H1 (cell line): ENCODE measurements around the gene NDUFS4. TPM values are rescaled to one million over a fixed set of nuclear protein-coding genes. Genes with fewer than 3 reads are reported as not detected.

Source experiments
- CTCF ChIA-PET: fragments of 300-600 bp; sonication (Branson Sonifier 250); formaldehyde crosslinking; loops from one replicate; lab custom pipeline; 2021; ENCODE audit not compliant: partially characterized antibody; lab: Charles Lee
- POLR2A ChIA-PET: fragments of 300-600 bp; sonication (Branson Sonifier 250); formaldehyde crosslinking; loops from one replicate; lab custom pipeline; 2021; ENCODE audit warnings: inconsistent platforms; ENCODE audit not compliant: partially characterized antibody; lab: Charles Lee
- DNase-seq, 2 experiments: peaks; one replicate each; pipeline versions ENCODE4 v3.0.0 to v3.0.0-alpha.2; 2010 to 2022; ENCODE audit warnings: low spot score in 2 of 2, low read depth in 1 of 2, mixed read lengths in 1 of 2
- FAIRE-seq: peaks from 2 replicates; lab custom pipeline; 2011; peaks lifted over from hg19 to GRCh38; lab: Jason Lieb, UNC
- H2AFZ ChIP-seq: 2 replicates; pipeline ENCODE4 v1.8.1; 2012; ENCODE audit warnings: low read length, inconsistent platforms
- H2AK5ac ChIP-seq: 2 replicates; pipeline ENCODE4 v1.6.1; 2013; ENCODE audit warnings: low read depth, low read length
- H2BK120ac ChIP-seq: replicated peaks from 2 replicates; pipeline ENCODE3; 2013; ENCODE audit warnings: low read depth, low read length, inconsistent platforms
- H2BK12ac ChIP-seq: 2 replicates; pipeline ENCODE4 v1.6.1; 2013; ENCODE audit warnings: low read depth, low read length
- H2BK15ac ChIP-seq: 2 replicates; pipeline ENCODE4 v1.6.1; 2013; ENCODE audit warnings: low read length
- H2BK20ac ChIP-seq: 2 replicates; pipeline ENCODE4 v1.6.1; 2013; ENCODE audit warnings: low read length
- H2BK5ac ChIP-seq: 2 replicates; pipeline ENCODE4 v1.6.1; 2013; ENCODE audit warnings: low read depth, low read length
- H3K14ac ChIP-seq: 2 replicates; pipeline ENCODE4 v1.6.1; 2013; ENCODE audit warnings: inconsistent platforms; ENCODE audit not compliant: insufficient read length
- H3K18ac ChIP-seq: 2 replicates; pipeline ENCODE4 v1.6.1; 2013; ENCODE audit warnings: low read length; ENCODE audit errors: extremely low read depth
- H3K23ac ChIP-seq: 2 replicates; pipeline ENCODE4 v1.6.1; 2013; ENCODE audit warnings: inconsistent platforms; ENCODE audit not compliant: insufficient read length
- H3K23me2 ChIP-seq: 2 replicates; pipeline ENCODE4 v1.6.1; 2013; ENCODE audit warnings: low read depth, low read length
- H3K27ac ChIP-seq: 2 replicates; pipeline ENCODE4 v1.6.1; 2011; ENCODE audit warnings: low read depth, low read length, inconsistent platforms
- H3K27me3 ChIP-seq, 4 experiments: replicated peaks in 1 of 4; 1 replicate in 1 of 4; 2 replicates in 3 of 4; pipeline versions ENCODE4 v1.6.1 to v1.8.1; 2011 to 2013; ENCODE audit warnings: low read length in 3 of 4, mild to moderate bottlenecking in 3 of 4, inconsistent platforms in 2 of 4, mixed read lengths in 2 of 4, moderate library complexity in 1 of 4; ENCODE audit not compliant: control insufficient read depth in 3 of 4, insufficient read depth in 3 of 4; ENCODE audit errors: extremely low read depth in 1 of 4
- H3K36me3 ChIP-seq, 4 experiments: 2 replicates each; pipeline versions ENCODE4 v1.6.1 to v1.8.1; 2011 to 2013; ENCODE audit warnings: mild to moderate bottlenecking in 4 of 4, low read length in 3 of 4, moderate library complexity in 2 of 4, control low read depth in 1 of 4, inconsistent platforms in 1 of 4; ENCODE audit not compliant: insufficient read depth in 4 of 4, control insufficient read depth in 2 of 4
- H3K4ac ChIP-seq: replicated peaks from 2 replicates; pipeline ENCODE3; 2013; ENCODE audit warnings: low read length, low read depth, mixed read lengths, inconsistent platforms; ENCODE audit not compliant: insufficient read length
- H3K4me1 ChIP-seq, 4 experiments: replicated peaks in 1 of 4; 1 replicate in 1 of 4; 2 replicates in 3 of 4; pipeline versions ENCODE4 v1.6.1 to v1.8.1; 2011 to 2013; ENCODE audit warnings: low read length in 3 of 4, inconsistent platforms in 2 of 4, mixed read lengths in 1 of 4; ENCODE audit not compliant: insufficient read depth in 4 of 4, control insufficient read depth in 3 of 4
- H3K4me2 ChIP-seq, 2 experiments: 2 replicates each; pipeline versions ENCODE4 v1.6.1 to v1.8.1; 2011 to 2013; ENCODE audit warnings: low read depth in 2 of 2, low read length in 2 of 2, control low read depth in 1 of 2, inconsistent platforms in 1 of 2, mild to moderate bottlenecking in 1 of 2; ENCODE audit not compliant: insufficient read depth in 1 of 2
- H3K4me3 ChIP-seq, 4 experiments: fragments of 200-600, 300-600 bp in 1 of 4; sonication (generic), shearing (Covaris generic), sonication (Bioruptor Twin) in 1 of 4; 2 replicates each; pipeline versions ENCODE4 v1.5.1 to v1.8.1; 2011 to 2016; ENCODE audit warnings: low read length in 4 of 4, low read depth in 3 of 4, control low read depth in 2 of 4, inconsistent platforms in 2 of 4, mild to moderate bottlenecking in 2 of 4, mixed read lengths in 1 of 4, moderate library complexity in 1 of 4; ENCODE audit not compliant: insufficient read depth in 2 of 4; ENCODE audit errors: extremely low read depth in 1 of 4
- H3K56ac ChIP-seq: replicated peaks from 2 replicates; pipeline ENCODE3; 2013; ENCODE audit warnings: low read depth, mild to moderate bottlenecking, mixed read lengths, low read length, inconsistent platforms; ENCODE audit not compliant: insufficient read length
- H3K79me1 ChIP-seq: 2 replicates; pipeline ENCODE4 v1.6.1; 2013; ENCODE audit warnings: low read depth, low read length, control low read depth
- H3K79me2 ChIP-seq, 2 experiments: 2 replicates each; pipeline versions ENCODE4 v1.6.1 to v1.8.1; 2012 to 2013; ENCODE audit warnings: low read length in 2 of 2, mild to moderate bottlenecking in 2 of 2, inconsistent platforms in 1 of 2; ENCODE audit not compliant: insufficient read depth in 2 of 2, control insufficient read depth in 1 of 2
- H3K9ac ChIP-seq, 4 experiments: replicated peaks in 1 of 4; 1 replicate in 1 of 4; 2 replicates in 3 of 4; pipeline versions ENCODE4 v1.6.1 to v1.8.1; 2011 to 2013; ENCODE audit warnings: low read depth in 3 of 4, low read length in 3 of 4, control low read depth in 2 of 4, mild to moderate bottlenecking in 2 of 4, moderate library complexity in 2 of 4, inconsistent platforms in 1 of 4; ENCODE audit errors: extremely low read depth in 1 of 4
- H3K9me3 ChIP-seq, 2 experiments: 2 replicates each; pipeline versions ENCODE4 v1.6.1 to v1.8.1; 2012 to 2013; ENCODE audit warnings: mild to moderate bottlenecking in 2 of 2, moderate library complexity in 2 of 2, control low read depth in 1 of 2, inconsistent platforms in 1 of 2, low read depth in 1 of 2, low read length in 1 of 2, mixed read lengths in 1 of 2; ENCODE audit not compliant: insufficient read depth in 2 of 2
- H4K20me1 ChIP-seq, 2 experiments: replicated peaks in 1 of 2; 2 replicates each; pipeline versions ENCODE3 to v1.8.1; 2011 to 2013; ENCODE audit warnings: inconsistent platforms in 2 of 2, low read length in 2 of 2, mild to moderate bottlenecking in 1 of 2; ENCODE audit not compliant: insufficient read depth in 2 of 2, control insufficient read depth in 1 of 2
- H4K5ac ChIP-seq: 2 replicates; pipeline ENCODE4 v1.6.1; 2013; ENCODE audit warnings: low read length, low read depth, mixed read lengths, inconsistent platforms; ENCODE audit not compliant: insufficient read length
- H4K8ac ChIP-seq: 2 replicates; pipeline ENCODE4 v1.8.0; 2013; ENCODE audit warnings: mild to moderate bottlenecking, moderate library complexity, low read length, inconsistent platforms; ENCODE audit not compliant: insufficient read depth; ENCODE audit errors: extremely low read depth
- H4K91ac ChIP-seq: replicated peaks from 2 replicates; pipeline ENCODE3; 2013; ENCODE audit warnings: low read length, mixed read lengths, inconsistent platforms; ENCODE audit not compliant: insufficient read length
- EGR1 ChIP-seq: IDR thresholded peaks from 2 replicates; pipeline ENCODE4 v1.6.1; 2011; ENCODE audit warnings: low read depth, low read length, borderline replicate concordance
- FOSL1 ChIP-seq: IDR thresholded peaks from 2 replicates; pipeline ENCODE4 v1.6.1; 2011; ENCODE audit warnings: mild to moderate bottlenecking, low read depth, low read length, moderate library complexity; ENCODE audit not compliant: insufficient read depth
- GABPA ChIP-seq: IDR thresholded peaks from 2 replicates; pipeline ENCODE4 v1.6.1; 2011; ENCODE audit warnings: mild to moderate bottlenecking, low read length, moderate library complexity, borderline replicate concordance; ENCODE audit not compliant: insufficient read depth
- JUND ChIP-seq: IDR thresholded peaks from 2 replicates; pipeline ENCODE4 v1.6.1; 2011; ENCODE audit warnings: mild to moderate bottlenecking, improper control_type of control experiment, low read length
- KDM5A ChIP-seq: fragments of 200-600 bp; IDR thresholded peaks from 2 replicates; pipeline ENCODE4 v1.7.1; 2012; ENCODE audit warnings: mild to moderate bottlenecking, low read length, inconsistent platforms, mixed read lengths
- SUZ12 ChIP-seq: fragments of 200-600 bp; sonication (generic); IDR thresholded peaks from 2 replicates; pipeline ENCODE4 v1.6.1; 2012; ENCODE audit warnings: mild to moderate bottlenecking, inconsistent platforms, low read length, moderate library complexity, mixed read lengths
- TAF7 ChIP-seq: optimal IDR thresholded peaks from 2 replicates; pipeline ENCODE3; 2011; ENCODE audit warnings: low read depth, mild to moderate bottlenecking, inconsistent platforms, low read length, moderate library complexity, borderline replicate concordance
- TBP ChIP-seq: IDR thresholded peaks from 2 replicates; pipeline ENCODE4 v1.6.1; 2011; ENCODE audit warnings: low read depth, low read length, improper control_type of control experiment
- TEAD4 ChIP-seq: IDR thresholded peaks from 2 replicates; pipeline ENCODE4 v1.6.1; 2012; ENCODE audit warnings: low read depth, low read length, inconsistent platforms, mixed read lengths
- ZNF274 ChIP-seq: IDR thresholded peaks from 2 replicates; pipeline ENCODE4 v1.7.0; 2012; ENCODE audit warnings: low read length, borderline replicate concordance; ENCODE audit errors: extremely low read depth
- polyA plus RNA-seq, 7 experiments: library from polyadenylated mRNA; depleted of rRNA in 3 of 7; stranded (reverse) in 5 of 7; unstranded in 2 of 7; fragments of >200 nt in 5 of 7; fragments of 200-250 nt in 2 of 7; gene quantifications; 1 replicate in 5 of 7; 2 replicates in 1 of 7; 4 replicates in 1 of 7; pipeline versions ENCODE4 v1.2.1 to v1.2.3, GENCODE V29; 2011 to 2013; ENCODE audit warnings: missing spikeins in 2 of 7, mixed read lengths in 2 of 7
- total RNA-seq: library from RNA; stranded (reverse); fragmentation: NEBNext Ultra II Directional; extraction: Animal tissue kit (Norgen Biotek cat#: 25700); gene quantifications from 2 replicates; pipeline ENCODE4 v1.2.1, GENCODE V29; 2021

Gene NDUFS4
- total and polyA plus RNA-seq, 2 of the 8 experiments (the other 6 are each of a cell fraction or from before 2014, with no cell fraction given) = 74.6 to 75.9 TPM

GRCh38 chr5:53556001-53556400 lies 4.4 kb upstream of the NDUFS4 start:
- Histone ChIP-seq H3K4me2 (no peak overlapping the region), H3K23ac (no peak overlapping the region), H4K91ac (no peak overlapping the region), H3K27me3 (no peaks in the 10 kb centered on the region), H3K14ac (no peak overlapping the region), H3K9me3 (peaks cover 7 to 8% of the 10 kb centered on the region in 2 experiments; a peak in 1 of 4 replicates), H4K20me1 (no peaks in the 10 kb centered on the region), H3K9ac (no peak overlapping the region), H2BK12ac (no peak overlapping the region), H3K56ac (no peak overlapping the region), H3K36me3 (no peaks in the 10 kb centered on the region; a peak in 1 of 8 replicates), H3K79me1 (no peaks in the 10 kb centered on the region), H3K4me3 (no peak overlapping the region), H3K4ac (no peak overlapping the region), H3K18ac (no peak overlapping the region), H2BK20ac (no peak overlapping the region), H2BK15ac (no peak overlapping the region), H2AFZ (no peak overlapping the region), H3K23me2 (no peaks in the 10 kb centered on the region), H4K8ac (no peak overlapping the region), H2BK120ac (no peak overlapping the region), H2BK5ac (no peak overlapping the region), H3K4me1 (no peaks in the 10 kb centered on the region), H3K79me2 (peaks cover 0 to 5% of the 10 kb centered on the region in 2 experiments; a peak in 2 of 4 replicates), H4K5ac (no peak overlapping the region), H3K27ac (no peak overlapping the region), H2AK5ac (no peak overlapping the region)
- ChIA-PET POLR2A (interaction anchor here (1.5 kb wide), 1 partner anchor 11 kb away, joined by 3 read pairs; no protein-coding TSS in a partner anchor), CTCF (no interaction called here)
- FAIRE-seq (no peak), DNase-seq (no peak)
- TF ChIP-seq JUND (no peak), SUZ12 (no peak), TEAD4 (no peak), ZNF274 (no peak), TBP (no peak), FOSL1 (no peak), EGR1 (no peak), TAF7 (no peak), KDM5A (no peak), GABPA (no peak)
